HG03139 (cell line): Measurements from ENCODE around the gene RASAL3.
"Not testable (repeated sequence)": the region's sequence is repeated elsewhere in the genome, so short reads cannot be mapped to it uniquely, and the experiment has no call there.

Experiments used
- ATAC-seq: cut with Tn5 transposase; IDR thresholded peaks from one replicate; pipeline ENCODE4 v1.9.1; 2021; ENCODE audit not compliant: unreplicated experiment

Gene RASAL3

GRCh38 chr19:15421721-15422260 lies 42.6 kb downstream of the RASAL3 start:
- ATAC-seq, result no peak

- no peak for ATAC-seq
These were observed 43.1 kb downstream of the RASAL3 start for GRCh38 chr19:15421136-15421695.

DNA sequence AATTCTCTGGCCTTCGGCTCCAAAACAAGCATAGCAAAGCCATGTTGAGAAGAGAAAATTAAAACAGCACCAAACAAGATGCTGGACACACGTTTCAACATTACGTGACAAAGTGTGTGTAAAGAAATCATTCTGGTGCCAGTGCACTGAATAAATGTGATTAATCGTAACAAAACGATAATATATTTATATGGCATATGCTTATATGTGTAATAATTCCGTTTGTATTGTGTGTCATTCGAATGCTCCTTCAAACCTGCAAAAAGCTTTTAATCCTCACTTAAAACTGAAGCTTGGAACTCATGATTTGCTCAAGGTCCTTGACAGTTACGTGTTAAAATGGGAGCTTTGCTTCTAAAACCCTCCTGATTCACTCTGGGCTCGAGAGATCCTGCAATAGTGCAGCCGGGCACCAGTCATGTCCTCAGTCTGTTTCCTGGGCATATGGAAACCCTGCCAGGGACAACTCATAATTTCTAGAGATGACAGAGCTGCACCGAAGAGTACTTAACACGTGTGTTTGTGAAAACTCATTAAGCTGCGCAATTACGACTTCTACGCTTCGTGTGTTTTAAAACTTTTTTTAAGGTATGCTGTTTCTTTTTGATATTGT lies 44.8 kb downstream of the RASAL3 start:
- no peak for ATAC-seq

DNA sequence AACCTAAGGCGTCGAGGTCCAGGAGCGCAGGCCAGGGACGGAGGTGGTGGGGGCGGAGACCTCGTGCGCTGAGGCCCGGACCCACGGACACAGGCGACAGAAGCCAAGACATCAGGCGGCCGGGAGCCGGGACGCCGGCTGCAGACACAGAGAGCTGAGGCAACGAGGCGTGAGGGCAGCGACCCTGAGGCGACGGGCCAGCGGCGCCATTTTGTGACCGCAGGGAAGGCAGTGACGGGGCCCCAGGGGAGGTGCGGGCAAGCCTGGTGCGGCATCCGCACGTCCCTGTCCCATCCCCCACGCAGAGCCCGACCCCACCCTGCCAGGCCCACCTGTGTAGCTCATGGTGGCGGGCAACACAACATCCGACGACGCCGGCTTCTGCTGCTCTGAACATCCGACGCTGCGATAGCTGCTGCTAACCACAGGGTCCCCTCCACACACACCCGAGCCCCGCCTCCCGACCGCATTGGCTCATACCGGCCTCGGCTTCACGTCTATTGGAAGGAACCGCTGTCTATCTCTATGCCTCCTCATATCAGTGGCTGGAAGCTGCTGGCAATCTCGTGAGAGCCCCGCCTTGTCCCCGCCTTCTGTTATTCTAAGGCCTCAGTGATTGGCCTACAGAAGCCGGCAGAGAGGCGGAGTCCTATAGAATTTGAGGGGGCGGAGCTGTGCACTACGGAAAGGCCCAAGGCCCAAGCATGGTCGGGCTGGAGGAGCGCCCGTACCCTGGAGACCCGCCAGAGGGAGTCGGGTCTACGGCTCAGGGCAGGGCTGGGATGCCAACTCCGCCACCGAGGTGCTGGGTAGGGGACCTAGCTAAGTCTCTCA lies 45.5 kb downstream of the RASAL3 start, which contains the start of gene AKAP8L:
Gene AKAP8L (minus strand): TSS at position 410 of the 834 bp plus-strand sequence. CDS start 65 bp downstream, at position 345.
- ATAC-seq, result peak; percentile 89

- no peak for ATAC-seq
These were observed 46.1 kb downstream of the RASAL3 start for GRCh38 chr19:15418231-15418578.

DNA sequence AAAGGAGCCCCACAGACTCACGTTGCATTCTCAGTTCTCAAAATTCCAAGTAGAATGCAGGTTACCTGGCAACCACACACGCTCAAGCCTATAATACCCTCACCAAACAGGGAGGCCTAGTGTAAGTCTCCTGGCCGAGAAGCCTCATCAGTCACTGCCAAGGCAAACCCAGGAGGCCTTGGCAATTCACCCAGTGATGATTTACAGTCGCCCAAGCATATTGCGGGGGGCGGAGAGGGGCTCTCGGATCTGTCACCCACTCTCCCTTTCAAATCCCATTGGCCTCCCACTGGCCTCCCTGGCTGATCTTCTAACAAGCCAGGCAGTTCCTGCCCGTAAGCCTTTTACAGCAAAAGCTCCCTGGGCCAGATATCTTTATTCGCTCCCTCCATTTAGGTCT lies 46.6 kb downstream of the RASAL3 start:
- ATAC-seq, result no peak

GRCh38 chr19:15412832-15413231 lies 51.5 kb downstream of the RASAL3 start:
- no peak for ATAC-seq

DNA sequence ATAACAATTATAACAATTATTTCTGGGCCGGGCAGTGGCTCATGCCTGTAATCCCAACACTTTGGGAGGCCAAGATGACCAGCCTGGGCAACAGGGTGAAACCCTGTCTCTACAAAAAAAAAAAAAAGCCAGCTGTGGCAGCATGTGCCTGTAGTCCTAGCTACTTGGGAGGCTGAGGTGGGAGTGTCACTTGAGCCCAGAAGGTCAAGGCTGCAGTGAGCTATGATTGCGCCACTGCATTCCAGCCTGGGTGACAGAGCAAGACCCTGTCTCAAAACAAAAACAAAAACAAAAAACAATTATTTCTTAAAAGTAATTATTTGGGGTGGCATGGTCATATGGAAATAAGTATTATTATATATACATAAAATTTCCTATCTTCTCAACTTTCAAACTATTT lies 53.0 kb downstream of the RASAL3 start:
- not testable (repeated sequence) for ATAC-seq

GRCh38 chr19:15404780-15405211 lies 59.5 kb downstream of the RASAL3 start:
- ATAC-seq, result no peak

GRCh38 chr19:15404097-15404779 lies 60.1 kb downstream of the RASAL3 start:
- no peak for ATAC-seq

DNA sequence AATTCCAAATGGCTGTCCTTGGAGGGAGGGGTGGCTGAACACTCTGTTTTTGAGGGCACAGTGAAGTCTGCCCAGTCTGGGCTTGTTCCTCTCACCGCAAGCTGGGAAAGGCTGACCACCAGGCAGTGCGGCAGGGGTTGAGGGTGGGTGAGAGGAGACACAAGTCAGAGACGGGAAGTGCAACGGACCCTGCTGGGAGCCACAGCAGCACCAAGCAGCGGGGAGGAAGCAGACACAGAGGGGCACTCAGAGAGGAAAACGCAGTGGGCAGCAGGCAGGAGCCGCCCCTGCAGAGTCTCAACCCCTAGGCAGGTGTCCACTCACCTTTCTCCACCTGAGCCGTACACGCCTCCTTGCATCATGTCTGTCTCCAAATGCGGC lies 61.2 kb downstream of the RASAL3 start:
- ATAC-seq, result no peak

GRCh38 chr19:15402411-15403150 lies 61.8 kb downstream of the RASAL3 start:
- ATAC-seq, result no peak
